GM21526 (cell line): ENCODE data around the gene SLC39A11.
"Not testable (repeated sequence)": the region's sequence is repeated elsewhere in the genome, so short reads cannot be mapped to it uniquely, and the experiment has no call there.

Experiments
- ATAC-seq: cut with Tn5 transposase; IDR thresholded peaks from one replicate; pipeline ENCODE4 v1.9.1; 2021; ENCODE audit warnings: moderate library complexity; ENCODE audit not compliant: unreplicated experiment, low FRiP score

SLC39A11 gene

DNA sequence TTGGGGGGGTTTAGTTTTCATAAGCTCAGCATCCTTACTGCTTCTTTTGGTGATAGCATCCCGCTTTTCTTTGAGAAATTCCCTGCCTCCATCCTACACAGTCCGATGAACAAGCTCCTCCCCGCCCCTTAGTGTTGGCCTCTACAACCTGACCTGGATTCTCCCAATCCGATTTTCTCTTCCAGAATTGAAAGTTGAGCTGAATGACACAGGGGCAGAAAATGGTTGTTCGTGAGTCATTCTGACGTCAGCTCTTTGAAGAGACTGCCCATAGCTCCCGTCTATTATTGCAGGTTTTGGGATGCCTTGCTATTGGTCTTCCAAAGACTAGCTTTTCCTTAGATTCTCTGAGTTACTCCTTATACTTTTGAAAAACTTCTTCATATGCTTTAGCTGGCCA is 279.7 kb downstream of the SLC39A11 start:
- ATAC-seq = no peak

GRCh38 chr17:72811976-72812687 is 280.4 kb downstream of the SLC39A11 start:
- no peak for ATAC-seq

GRCh38 chr17:72810991-72811508 is 281.4 kb downstream of the SLC39A11 start:
- ATAC-seq = no peak

DNA sequence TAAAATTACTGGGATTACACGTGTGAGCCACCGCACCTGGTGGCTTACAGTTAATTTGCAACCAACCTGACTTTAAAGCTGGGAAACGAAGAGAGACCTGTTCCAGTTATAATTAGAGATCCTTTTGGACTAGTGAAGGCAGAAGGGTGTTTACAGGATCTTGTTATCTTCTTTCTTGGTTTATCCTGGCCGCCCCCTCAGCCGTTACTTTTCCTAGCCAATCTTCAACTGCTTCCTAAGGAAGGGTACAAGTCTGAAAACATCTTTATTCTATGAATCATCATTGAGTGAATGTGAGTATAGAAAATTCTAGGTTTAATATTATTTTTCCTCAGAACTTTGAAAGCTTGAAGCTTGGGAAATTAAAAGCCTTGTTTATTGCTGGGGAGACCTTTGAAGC is 286.5 kb downstream of the SLC39A11 start:
- no peak for ATAC-seq

DNA sequence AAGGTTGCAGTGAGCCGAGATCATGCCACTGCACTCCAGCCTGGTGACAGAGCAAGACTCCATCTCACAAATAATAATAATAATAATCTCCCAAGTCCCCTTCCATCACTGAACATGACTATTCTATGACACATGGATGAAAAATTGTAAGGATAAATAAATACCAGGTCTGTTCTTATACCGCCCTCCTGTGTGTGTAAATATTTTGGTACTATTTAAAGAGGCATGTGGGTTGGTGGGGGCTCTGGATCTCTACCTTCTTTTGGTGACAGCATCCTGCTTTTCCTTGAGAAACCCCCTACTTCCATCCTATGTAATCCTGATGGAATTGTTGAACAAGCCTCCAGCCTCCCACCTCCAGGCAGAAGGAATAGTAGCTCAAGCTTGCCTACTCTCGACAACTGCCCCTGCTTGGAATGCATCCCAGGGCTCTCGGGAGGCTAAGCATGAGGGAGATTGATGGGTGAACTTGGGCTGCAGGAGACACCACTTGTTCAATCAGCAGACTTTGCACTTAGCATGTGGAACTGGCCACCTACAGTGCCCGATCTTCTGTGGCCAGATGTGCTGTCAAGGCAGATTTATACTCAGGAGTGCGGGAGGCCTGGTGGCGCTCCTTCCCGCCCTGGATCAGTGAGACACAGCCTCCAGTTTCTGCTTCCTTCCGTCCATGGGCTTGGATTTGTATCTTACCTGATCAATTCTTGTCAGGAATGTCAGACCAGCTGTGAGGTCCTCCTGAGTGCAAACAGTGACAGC is 287.4 kb downstream of the SLC39A11 start:
- no peak for ATAC-seq

- no peak for ATAC-seq
These were observed 289.8 kb downstream of the SLC39A11 start for GRCh38 chr17:72802726-72803125.

GRCh38 chr17:72797142-72797541 is 295.3 kb downstream of the SLC39A11 start:
- no peak for ATAC-seq

- ATAC-seq = no peak
These were observed 296.5 kb downstream of the SLC39A11 start for GRCh38 chr17:72795941-72796340.

- no peak for ATAC-seq
These were observed 298.3 kb downstream of the SLC39A11 start for GRCh38 chr17:72794152-72794551.

DNA sequence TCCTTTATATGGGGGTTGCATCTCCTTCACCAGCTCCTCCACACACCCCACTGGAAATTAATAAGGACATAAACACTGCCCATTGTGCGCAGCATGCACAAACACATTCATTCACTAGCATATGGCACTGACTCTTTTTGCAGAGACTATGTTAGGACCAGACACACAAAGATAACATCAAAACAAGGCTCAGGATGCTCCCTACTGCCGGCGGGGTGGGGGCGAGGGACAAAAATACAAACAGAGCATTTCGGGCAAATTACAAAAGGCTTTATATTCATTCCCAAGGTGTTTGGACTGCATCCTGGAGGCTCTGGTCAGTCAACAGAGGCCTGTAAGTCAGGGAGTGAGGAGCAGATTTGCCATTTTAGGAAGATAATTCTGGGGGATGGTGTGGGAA is 299.7 kb downstream of the SLC39A11 start:
- no peak for ATAC-seq

DNA sequence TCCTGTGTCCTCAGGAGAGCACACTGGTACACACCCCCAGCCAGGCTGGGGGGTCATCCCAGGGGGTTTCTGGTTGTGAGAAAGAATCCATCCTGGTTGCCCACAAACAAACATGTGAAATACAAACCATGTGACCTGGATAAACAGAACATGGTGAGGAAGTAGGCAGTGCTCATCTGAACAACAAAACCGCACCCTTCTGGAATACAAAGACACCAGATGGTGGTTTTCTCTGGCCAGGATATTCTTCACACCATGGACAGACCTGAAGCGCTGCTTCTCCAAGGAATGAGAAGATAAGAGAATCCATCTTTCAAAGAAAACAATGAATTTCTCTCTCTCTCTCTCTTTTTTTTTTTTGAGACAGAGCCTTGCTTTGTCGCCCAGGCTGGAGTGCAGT is 302.3 kb downstream of the SLC39A11 start:
- no peak for ATAC-seq

- no peak for ATAC-seq
These were observed 302.8 kb downstream of the SLC39A11 start for GRCh38 chr17:72789711-72790110.

DNA sequence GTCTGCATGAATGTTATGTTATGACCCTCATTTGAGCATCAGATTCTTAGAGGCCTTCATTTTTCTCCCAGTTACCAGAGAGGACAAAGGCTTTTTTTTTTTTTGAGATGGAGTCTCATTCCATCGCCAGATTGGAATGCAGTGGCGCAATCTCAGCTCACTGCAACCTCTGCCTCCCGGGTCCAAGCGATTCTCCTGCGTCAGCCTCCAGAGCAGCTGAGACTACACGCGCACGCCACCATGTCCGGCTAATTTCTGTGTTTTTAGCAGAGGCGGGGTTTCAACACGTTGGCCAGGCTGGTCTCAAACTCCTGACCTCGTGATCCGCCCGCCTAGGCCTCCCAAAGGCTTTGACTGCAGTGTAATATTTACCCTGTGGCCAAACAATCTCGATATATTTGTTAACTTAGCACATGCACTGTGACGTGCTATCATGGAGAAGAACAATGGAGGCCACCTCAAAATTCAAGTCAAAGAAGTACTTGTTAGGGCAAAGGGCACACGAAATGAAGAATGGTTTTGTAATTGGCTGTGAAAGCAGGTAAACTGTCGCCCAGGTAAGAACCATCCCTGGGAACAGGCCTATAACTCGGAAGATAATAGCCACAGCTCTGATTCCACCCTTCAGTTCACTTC is 303.4 kb downstream of the SLC39A11 start:
- ATAC-seq = no peak

GRCh38 chr17:72786209-72786608 is 306.3 kb downstream of the SLC39A11 start:
- no peak for ATAC-seq

GRCh38 chr17:72782985-72783701 is 309.3 kb downstream of the SLC39A11 start:
- ATAC-seq = no peak

GRCh38 chr17:72782437-72782836 is 310.1 kb downstream of the SLC39A11 start:
- ATAC-seq = not testable (repeated sequence)

- no peak for ATAC-seq
These were observed 314.0 kb downstream of the SLC39A11 start for GRCh38 chr17:72778169-72779151.

DNA sequence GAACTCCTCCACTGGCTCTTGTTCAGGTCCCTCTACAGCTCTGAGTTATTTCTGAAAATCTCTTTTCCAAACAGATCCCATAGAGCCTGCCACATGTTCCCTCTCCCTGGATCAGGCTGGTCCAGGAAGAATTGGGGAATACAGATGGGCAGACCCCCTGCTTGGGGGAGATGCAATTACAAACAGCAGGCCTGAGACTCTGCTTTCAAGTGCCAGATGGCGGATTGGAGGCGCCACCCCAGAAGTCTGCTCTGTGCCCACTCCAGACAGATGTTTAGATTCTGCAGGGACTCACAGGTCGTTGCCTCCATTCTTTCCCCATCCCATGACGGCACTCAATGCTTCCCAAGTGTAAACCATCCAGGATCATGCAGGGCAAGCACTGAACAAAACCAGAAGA is 316.6 kb downstream of the SLC39A11 start:
- no peak for ATAC-seq

DNA sequence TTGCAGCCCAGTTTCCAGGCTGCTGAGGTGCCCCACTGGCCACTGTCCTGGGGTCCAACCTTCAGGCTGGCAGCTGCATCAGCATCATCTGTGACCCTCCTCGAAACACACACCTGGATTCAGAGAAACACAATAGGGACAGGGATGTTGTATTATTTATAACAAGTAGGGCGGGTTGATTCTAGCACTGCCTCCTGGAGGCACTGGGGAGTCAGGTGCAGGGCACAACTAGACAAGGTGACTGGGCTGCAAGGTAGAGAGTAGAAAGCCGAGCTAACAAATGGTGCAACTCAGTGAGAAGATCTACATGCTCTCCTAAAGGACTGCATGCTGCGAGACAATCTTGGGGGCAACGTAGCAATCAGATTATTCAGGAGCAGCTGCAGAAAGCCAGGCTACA is 317.3 kb downstream of the SLC39A11 start:
- no peak for ATAC-seq

DNA sequence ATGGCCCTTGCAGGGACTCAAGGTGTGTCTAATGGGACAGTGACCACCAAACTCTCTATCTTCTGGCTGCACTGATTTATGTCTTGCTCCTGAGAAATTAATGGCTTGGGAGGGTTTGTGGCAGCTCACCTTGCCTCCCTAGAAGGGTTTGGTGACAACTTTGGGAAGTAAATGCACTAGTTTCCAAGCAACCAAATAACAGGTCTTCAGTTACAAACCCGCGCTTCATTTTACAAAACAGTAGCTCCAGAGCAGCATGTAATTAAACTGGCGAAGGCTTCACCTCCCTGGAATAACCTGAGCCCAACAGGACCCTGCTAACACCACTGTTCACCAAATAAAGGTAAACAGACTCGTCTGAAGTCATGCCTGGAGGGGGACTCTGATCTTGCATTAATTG is 318.3 kb downstream of the SLC39A11 start:
- ATAC-seq = no peak
